HG03175 (cell line): ENCODE results near the gene CH25H.

ENCODE experiments used
- ATAC-seq: cut with Tn5 transposase; IDR thresholded peaks from one replicate; pipeline ENCODE4 v1.9.1; 2021; ENCODE audit warnings: mild to moderate bottlenecking, moderate library complexity; ENCODE audit not compliant: unreplicated experiment

CH25H gene

DNA sequence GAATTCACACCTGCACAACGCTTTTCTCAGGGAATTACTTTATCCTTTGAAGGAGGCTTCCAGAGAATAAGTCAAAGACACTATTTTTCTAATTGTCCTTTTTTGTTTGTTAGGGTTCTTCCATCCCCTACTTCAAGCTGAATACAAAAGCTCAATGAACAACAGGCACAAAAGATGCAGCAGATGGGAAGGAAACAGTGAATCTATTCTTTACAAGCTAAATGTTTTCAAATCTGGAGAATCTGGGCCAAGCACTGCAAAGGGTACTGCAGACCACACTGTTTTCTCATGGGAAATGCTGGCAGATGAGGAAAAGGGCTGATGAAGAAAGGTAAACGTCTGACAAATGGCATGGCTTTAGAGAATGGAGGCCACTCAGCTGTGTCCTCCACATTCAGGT lies 25.9 kb upstream of the CH25H start:
- ATAC-seq, result no peak

DNA sequence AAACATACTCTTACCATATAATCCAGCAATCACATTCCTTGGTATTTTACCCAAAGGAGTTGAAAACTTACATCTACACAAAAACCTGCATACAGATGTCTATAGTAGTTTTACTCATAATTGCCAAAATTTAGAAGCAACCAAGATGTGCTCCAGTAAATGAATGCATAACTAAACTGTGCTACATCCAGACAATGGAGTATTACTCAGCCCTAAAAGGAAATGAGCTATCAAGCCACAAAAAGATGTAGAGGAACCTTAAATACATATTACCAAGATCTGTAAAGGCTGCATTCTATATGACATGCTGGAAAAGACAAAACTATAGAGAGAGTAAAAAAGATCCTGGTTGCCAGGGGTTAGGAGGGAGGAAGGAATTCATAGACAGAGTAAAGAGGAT lies 21.8 kb upstream of the CH25H start:
- no peak for ATAC-seq

- ATAC-seq, result no peak
Observed at GRCh38 chr10:89228146-89228545, 21.0 kb upstream of the CH25H start.

GRCh38 chr10:89226891-89227290 lies 19.8 kb upstream of the CH25H start:
- no peak for ATAC-seq

DNA sequence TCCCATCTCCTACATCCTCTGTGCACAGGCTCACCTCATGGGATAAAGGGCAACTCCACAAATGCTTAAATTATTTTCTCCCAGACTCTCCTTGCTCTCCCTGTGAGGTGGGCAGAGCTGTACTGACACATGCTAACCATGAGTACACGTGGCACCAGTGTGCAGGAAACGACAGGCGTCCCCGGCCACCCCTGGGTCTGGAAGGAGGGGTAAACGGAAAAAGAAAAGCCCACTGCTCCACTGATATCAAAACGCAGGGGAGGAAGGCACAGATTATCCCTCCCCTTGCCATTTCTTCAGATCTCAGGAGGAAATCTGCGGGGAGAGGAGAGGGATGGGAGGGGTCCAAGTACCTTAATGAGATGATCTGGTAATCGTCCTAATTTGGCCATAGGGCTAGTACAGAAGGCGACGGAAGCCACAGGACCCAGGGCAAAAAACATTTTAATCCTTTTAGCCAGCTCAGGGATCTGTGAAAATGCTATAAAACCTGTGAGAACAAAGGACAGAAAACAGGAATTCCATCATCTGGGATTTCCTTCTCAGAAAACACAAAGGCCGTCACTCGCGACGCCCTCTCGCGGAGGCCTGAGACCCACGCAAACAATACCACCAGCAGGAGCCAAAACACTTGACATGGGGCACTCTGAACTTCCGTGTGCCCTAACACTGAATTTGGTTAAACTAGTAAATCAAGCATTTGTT lies 17.8 kb upstream of the CH25H start:
- ATAC-seq, result no peak

- ATAC-seq, result no peak
Observed at GRCh38 chr10:89221919-89222318, 14.8 kb upstream of the CH25H start.

DNA sequence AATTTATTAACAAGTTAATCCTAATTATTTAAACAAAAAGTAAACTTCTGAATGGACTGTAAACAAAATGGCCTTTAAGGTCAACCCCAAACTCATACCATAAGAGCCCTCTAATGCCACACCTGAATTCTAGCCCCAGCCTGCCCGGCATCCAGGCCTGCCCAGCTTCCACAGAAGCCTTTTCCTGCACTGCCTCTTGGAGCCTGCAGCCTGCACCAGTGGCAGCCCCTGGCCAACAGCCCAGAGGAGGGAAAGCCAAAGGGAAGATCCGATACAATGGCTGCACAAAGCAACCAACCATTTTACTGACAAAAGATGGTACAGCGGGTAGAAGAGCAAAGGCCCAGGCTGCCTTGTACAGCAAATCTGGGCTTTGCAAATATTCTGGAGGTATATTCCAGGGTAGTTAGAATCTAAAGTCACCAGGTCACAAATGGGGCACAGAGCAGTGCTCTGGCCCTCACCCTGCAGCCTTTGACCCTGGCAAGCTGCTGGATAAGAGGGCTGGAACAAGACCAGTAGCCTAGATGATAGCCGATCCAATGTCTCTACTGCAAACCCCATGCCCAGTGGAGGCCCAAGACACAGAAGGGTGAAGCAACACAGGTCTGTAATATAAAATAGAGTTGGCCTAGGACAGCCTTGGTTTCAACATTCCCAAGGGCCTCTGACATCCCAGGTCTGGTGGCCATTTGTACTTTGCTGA lies 12.5 kb upstream of the CH25H start:
- ATAC-seq, result no peak

GRCh38 chr10:89217057-89217990 lies 10.2 kb upstream of the CH25H start:
- no peak for ATAC-seq

DNA sequence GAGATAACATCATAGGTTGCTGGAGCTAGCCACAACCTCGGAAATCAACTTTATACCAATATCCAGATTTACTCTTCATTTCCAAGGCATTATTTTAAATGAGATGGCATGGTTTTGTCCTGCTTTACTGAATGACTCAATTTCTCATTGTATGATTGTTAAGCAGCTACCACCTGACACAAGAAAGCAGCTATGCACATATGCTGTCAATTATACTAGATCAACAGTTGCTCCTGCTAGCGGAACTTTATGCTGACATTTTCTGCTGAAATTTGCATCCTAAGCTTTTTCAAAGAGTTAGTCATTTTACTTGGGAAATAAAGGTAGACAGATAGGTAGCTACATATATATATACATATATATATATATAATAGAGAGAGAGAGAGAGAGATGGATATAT lies 8.9 kb upstream of the CH25H start:
- ATAC-seq, result no peak

DNA sequence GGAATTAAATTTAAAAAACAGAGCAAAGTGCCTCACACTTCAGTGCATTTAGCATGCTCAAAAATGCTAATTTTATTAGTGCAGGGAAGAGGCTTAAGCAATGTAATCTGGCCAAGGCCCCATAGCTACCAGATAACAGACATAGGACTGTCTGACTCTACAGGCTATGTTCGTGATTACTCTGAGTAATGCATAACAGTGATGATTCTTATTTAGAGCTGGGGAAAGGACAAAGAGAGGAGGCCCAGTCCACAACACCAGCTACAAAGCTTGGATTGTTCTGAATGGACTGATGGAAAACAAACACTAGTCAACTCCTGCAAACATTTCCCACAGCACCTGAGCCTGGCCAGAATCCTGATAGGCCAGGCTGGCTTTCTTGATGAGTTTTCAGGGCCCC lies 8.4 kb upstream of the CH25H start:
- no peak for ATAC-seq

DNA sequence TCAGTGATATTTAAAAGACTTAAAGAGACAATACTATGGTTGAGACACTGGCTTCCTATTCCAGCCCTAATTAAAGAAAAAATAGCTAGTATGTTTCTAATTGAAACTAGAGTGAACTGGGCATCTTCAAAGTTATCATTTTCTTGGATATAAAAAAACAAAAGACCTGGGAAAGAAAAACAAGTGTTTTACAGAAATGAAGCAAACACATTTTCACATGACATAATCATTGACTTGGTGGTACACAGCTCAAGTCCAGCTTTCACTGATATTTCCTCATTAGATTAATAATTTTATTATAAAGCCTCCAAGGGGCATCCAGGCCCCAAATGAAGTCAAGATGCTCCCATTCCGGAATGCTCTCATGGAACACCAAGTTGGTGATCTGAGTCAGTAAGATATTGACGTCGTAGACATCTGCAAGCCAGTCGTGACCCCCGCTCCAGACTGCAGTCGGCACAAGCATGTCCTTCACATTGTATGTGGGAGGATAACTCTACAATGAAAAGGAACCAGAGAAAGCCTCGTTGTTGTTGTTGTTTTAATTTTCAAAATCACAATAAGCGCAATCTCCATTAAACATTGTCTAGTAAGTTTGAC lies 7.5 kb upstream of the CH25H start:
- no peak for ATAC-seq

DNA sequence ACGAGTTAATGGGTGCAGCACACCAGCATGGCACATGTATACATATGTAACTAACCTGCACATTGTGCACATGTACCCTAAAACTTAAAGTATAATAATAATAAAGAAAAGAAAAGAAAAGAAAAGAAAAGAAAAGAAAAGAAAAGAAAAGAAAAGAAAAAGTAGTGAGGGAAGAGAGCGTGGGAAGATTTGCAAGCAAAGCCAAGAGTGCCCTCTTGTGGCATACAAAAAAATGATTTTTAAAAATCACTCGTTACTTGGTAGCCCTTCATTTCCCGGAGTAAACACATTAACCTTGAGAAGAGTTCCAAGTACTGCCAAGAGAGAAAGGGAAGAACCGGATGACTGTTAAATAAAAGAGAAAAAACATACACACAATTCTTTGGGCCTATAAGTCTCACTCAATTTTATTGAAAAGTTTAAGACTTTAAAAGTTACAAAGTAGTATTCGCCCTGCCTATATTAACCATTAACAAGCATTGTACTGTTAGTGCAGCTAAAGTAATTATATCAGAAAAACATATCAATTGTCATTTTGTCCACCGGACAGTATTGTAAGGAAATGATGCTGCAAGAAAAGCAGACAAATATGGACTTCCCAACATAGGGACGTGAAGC lies 6.2 kb upstream of the CH25H start:
- no peak for ATAC-seq

DNA sequence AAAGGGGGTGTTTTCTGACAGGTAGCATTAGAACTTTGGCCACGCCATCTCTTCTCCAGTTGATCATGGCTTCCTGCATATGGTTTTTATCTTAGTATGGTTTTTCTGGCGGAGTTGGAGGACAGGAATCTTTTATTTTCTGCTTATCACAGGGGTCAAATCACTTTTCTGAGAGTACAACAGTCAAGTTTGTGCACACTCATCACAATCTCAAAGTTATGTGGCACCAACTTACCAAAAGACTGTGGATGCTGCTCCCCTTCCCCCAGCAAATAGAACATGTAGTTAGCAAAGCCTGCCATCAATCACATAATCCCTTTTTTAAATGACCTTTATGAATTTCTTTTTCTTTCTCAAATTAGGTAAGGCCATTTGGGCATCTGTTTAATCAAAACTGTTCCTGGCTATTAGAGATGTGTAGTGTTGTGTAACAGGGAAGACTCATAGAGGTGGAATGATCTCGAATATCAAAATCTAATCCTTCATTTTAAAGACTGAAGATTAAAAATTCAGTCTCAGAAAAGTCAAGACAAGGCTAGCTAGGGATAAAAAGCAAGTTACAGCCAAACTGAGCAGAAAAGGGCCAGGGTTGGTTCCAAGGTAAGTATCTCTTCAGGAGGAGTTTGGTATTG lies 3.8 kb upstream of the CH25H start:
- no peak for ATAC-seq

GRCh38 chr10:89209718-89210117 lies 2.6 kb upstream of the CH25H start:
- ATAC-seq, result no peak

DNA sequence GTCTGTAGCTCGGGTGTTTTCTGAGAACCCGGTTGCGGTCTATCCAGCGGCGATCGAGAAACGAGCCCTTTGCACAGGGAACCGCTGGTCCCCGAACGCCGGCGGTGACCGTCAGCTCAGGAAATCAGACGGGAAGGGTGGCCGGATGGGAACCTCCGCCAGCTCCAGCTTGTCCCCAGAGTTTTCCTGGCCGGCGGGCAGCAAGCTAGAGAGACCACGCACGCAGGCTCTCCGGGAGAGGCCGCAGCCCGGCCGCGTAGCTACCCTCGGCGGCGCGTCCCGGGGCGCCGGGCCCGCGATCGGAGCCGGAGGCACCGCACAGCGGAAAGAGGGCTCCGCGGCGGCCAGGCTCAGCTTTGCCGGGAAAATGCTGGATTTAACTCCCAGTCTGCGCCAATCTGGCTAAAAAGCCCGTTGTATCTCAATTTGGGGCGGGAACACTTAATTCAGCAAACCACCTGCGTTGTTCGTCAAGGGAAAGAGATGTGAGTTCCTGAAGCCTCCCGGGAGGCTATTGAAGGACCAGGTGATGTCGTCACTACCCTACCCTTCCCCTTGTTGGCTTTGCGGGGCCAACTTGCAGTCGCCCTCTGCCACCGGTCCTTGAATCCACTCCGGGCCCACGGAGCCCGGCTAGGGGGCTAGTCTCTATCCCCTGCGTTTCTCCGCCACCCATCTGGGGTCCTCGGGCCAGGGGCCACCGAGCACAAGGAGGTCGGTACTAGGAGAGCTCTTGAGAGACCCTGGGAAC lies 859 bp upstream of the CH25H start:
- peak; percentile 21 for ATAC-seq

DNA sequence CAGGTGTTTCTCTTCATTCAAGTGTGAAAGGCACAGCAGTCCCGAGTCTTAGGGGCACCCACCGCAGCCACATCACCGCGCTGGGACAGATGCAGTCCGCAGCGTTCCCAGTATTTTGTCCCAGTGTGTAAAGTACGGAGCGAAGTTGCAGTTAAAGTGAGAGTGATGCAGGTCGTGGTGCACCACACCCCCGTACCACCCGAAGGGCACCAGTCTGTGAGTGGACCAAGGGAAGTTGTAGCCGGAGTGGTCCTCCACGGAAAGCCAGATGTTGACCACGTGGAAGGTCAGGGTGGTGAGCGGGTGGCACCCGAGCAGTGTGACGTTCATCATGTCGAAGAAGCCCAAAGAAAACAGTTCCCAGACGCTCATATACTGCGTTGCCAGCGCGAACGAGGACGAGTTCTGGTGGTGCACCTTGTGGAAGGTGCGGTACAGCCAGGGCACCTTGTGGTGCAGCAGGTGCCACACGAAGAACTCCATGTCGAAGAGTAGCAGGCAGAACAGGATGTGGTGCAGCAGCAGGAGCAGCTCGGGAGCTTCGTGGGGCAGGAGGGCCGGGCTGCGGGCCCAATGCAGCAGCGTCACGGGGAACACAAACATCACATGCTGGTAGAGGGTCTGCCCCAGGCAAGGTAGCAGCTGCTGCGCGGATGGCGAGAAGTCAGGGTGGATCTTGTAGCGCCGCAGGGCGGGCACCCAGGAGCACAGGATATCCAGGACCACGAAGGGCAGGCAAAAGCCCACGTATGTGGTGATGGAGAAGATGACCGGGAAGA lies 526 bp downstream of the CH25H start:
- peak; percentile 37 for ATAC-seq

DNA sequence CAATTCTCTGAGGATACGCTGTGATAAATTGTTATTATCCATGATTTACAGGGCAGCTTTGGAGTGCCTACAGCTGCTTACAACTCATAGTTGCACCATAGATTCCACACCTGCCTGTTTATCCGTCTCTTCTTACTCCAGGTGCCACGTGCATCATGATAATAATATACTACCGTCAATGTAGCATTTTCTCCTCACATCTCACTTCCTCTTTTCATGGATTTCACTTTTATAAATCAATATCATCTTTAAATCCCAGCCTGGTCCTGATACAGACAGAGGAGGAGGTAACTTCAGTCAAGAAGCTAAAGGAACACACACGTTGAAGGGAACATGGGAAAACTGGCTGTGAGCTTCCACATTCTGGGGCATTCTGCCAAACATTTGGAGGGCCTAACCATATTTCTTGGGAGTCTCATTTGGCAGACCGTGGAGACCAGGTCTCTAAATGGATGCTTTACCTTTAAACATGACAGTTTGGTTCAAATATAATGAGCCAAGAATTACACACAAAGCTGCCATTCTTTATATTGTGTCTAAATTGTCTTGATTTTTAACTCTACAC lies 2.4 kb downstream of the CH25H start:
- no peak for ATAC-seq

DNA sequence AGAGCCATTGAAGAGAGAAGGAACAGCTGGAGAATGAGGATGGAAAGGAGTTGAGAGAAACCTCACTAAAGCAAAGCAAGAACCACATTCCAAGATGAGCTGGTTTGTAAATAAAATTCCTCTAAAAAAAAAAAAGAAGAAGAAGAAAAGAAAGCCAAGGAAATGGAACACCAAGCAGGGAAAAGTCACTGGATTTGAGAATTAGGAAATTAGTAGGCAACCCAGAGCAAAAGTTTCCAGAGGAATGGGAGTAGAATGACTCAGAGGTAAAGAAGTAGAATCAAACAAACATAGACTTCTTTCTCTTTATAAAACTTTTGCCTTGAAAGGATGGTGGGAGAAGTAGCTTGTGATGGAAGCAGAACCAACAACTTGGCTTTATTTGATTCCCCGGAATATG lies 3.9 kb downstream of the CH25H start:
- no peak for ATAC-seq

GRCh38 chr10:89202033-89202425 lies 5.1 kb downstream of the CH25H start:
- no peak for ATAC-seq
